Activated CD8-positive, alpha-beta T cell treated with anti-CD3 and anti-CD28 coated beads for 36 hours (primary cell): Measurements from ENCODE around the gene LAMA3. TPM values are rescaled to one million over a fixed set of nuclear protein-coding genes. Genes with fewer than 3 reads are reported as not detected.

ENCODE experiments used
- ATAC-seq: fragments of 200-7000 bp; cut with Tn5 transposase; one replicate; pipeline ENCODE4 v1.10.0; 2021; ENCODE audit warnings: mild to moderate bottlenecking, moderate library complexity
- CTCF ChIA-PET: fragments of 350-600 bp; sonication (Branson Sonifier 250); formaldehyde crosslinking; loops from one replicate; lab custom pipeline; 2021; ENCODE audit warnings: antibody characterized with exemption; lab: Charles Lee
- POLR2A ChIA-PET: fragments of 350-600 bp; sonication (Branson Sonifier 250); formaldehyde crosslinking; loops from one replicate; lab custom pipeline; 2021; ENCODE audit warnings: antibody characterized with exemption; lab: Charles Lee
- DNase-seq: peaks from one replicate; pipeline ENCODE4 v3.0.0-alpha.2; 2020
- H3K27ac Mint-ChIP-seq: one replicate; pipeline ENCODE4 v1.8.0; 2021; ENCODE audit warnings: mild to moderate bottlenecking, mixed read lengths
- H3K27me3 Mint-ChIP-seq: one replicate; pipeline ENCODE4 v1.8.0; 2021; ENCODE audit warnings: mixed read lengths
- H3K36me3 Mint-ChIP-seq: one replicate; pipeline ENCODE4 v1.8.0; 2021; ENCODE audit warnings: low read depth, mixed read lengths
- H3K4me1 Mint-ChIP-seq: one replicate; pipeline ENCODE4 v1.8.0; 2021; ENCODE audit warnings: low read depth, mixed read lengths
- H3K4me3 Mint-ChIP-seq: one replicate; pipeline ENCODE4 v1.8.0; 2021; ENCODE audit warnings: mild to moderate bottlenecking, moderate library complexity, mixed read lengths
- H3K9me3 Mint-ChIP-seq: one replicate; pipeline ENCODE4 v1.8.0; 2021; ENCODE audit warnings: mixed read lengths
- CTCF ChIP-seq: fragments of 200-600 bp; IDR thresholded peaks from one replicate; pipeline ENCODE4 v1.8.0; 2022; ENCODE audit warnings: antibody characterized with exemption, mild to moderate bottlenecking
- intact Hi-C: fragments of 100-400 bp; cut with micrococcal nuclease; formaldehyde crosslinking; loops from one replicate; pipeline ENCODE4 v1.10.0; 2022
- total RNA-seq, 2 experiments: library from RNA; stranded (reverse); gene quantifications; one replicate each; pipeline ENCODE4 v1.2.3, GENCODE V29; 2021

The LAMA3 gene
- total RNA-seq, 2 experiments from 2014 or later, result 0.05 TPM; not detected in 1

- no peak overlapping the region for H3K4me3 Mint-ChIP-seq
- ATAC-seq, result no peak
These were observed 156.9 kb downstream of the LAMA3 start for GRCh38 chr18:23845988-23846630.

GRCh38 chr18:23847321-23847986 is 158.2 kb downstream of the LAMA3 start:
- DNase-seq (no peak), ATAC-seq (no peak)
- Mint-ChIP-seq H3K4me1 (peaks cover 3% of the 10 kb centered on the region), H3K9me3 (no peaks in the 10 kb centered on the region), H3K27ac (no peak overlapping the region), H3K27me3 (no peaks in the 10 kb centered on the region), H3K4me3 (no peak overlapping the region), H3K36me3 (no peaks in the 10 kb centered on the region)
- POLR2A ChIA-PET, result no interaction called here
- intact Hi-C loops, result no loop called here
- CTCF ChIA-PET, result no interaction called here
- no peak for TF ChIP-seq CTCF

More at GRCh38 chr18:23845988-23846630, 156.9 kb downstream of the LAMA3 start:
- H3K27me3 Mint-ChIP-seq, result no peaks in the 10 kb centered on the region
- ChIA-PET POLR2A (no interaction called here), CTCF (no interaction called here)
- TF ChIP-seq CTCF, result no peak
- intact Hi-C loops, result no loop called here
- DNase-seq, result no peak
- no peaks in the 10 kb centered on the region for H3K36me3 Mint-ChIP-seq
- H3K4me1 Mint-ChIP-seq, result no peaks in the 10 kb centered on the region
- H3K9me3 Mint-ChIP-seq, result no peaks in the 10 kb centered on the region
- no peak overlapping the region for H3K27ac Mint-ChIP-seq

GRCh38 chr18:23849141-23849540 is 159.9 kb downstream of the LAMA3 start:
- CTCF ChIA-PET, result no interaction called here
- no peaks in the 10 kb centered on the region for H3K36me3 Mint-ChIP-seq
- H3K4me3 Mint-ChIP-seq, result no peak overlapping the region
- H3K9me3 Mint-ChIP-seq, result no peaks in the 10 kb centered on the region
- POLR2A ChIA-PET, result no interaction called here
- intact Hi-C loops, result no loop called here
- ATAC-seq (no peak), DNase-seq (no peak)
- no peak for TF ChIP-seq CTCF
- H3K27ac Mint-ChIP-seq, result no peak overlapping the region
- H3K27me3 Mint-ChIP-seq, result no peaks in the 10 kb centered on the region
- peaks cover 7% of the 10 kb centered on the region for H3K4me1 Mint-ChIP-seq

GRCh38 chr18:23850215-23850614 is 161.0 kb downstream of the LAMA3 start:
- Mint-ChIP-seq H3K9me3 (no peaks in the 10 kb centered on the region), H3K27me3 (no peaks in the 10 kb centered on the region), H3K36me3 (no peaks in the 10 kb centered on the region), H3K27ac (no peak overlapping the region), H3K4me1 (peaks cover 7% of the 10 kb centered on the region), H3K4me3 (no peak overlapping the region)
- no peak for TF ChIP-seq CTCF
- DNase-seq (no peak), ATAC-seq (no peak)
- intact Hi-C loops, result no loop called here
- ChIA-PET CTCF (interaction anchor here (0.9 to 1.3 kb wide), 4 partner anchors 12 to 199 kb away, joined by 3 to 7 read pairs (median 3); no protein-coding TSS in a partner anchor), POLR2A (interaction anchor here (0.5 kb wide), 1 partner anchor 98 kb away, joined by 4 read pairs; no protein-coding TSS in a partner anchor)

- DNase-seq (no peak), ATAC-seq (no peak)
- no peaks in the 10 kb centered on the region for H3K36me3 Mint-ChIP-seq
- POLR2A ChIA-PET, result no interaction called here
- H3K27me3 Mint-ChIP-seq, result no peaks in the 10 kb centered on the region
- no peak for TF ChIP-seq CTCF
- peaks cover 7% of the 10 kb centered on the region for H3K4me1 Mint-ChIP-seq
- H3K9me3 Mint-ChIP-seq, result no peaks in the 10 kb centered on the region
- intact Hi-C loops, result no loop called here
- no peak overlapping the region for H3K27ac Mint-ChIP-seq
- no peak overlapping the region for H3K4me3 Mint-ChIP-seq
- CTCF ChIA-PET, result no interaction called here
These were observed 162.3 kb downstream of the LAMA3 start for GRCh38 chr18:23851470-23852002.
